DMS114 treated with DMSO at 0.1 percent for 48 hours (cell line): ENCODE measurements around the gene SRGAP3.

ENCODE experiments used
- DNase-seq: peaks from one replicate; lab custom pipeline; 2025; ENCODE audit not compliant: unreplicated experiment; lab: John Stamatoyannopoulos, UW

SRGAP3 gene

GRCh38 chr3:8976540-8977182 lies 272.8 kb downstream of the SRGAP3 start:
- no peak for DNase-seq

- DNase-seq: no peak
Measured at GRCh38 chr3:8975081-8976020, 274.1 kb downstream of the SRGAP3 start.

- no peak for DNase-seq
Measured at GRCh38 chr3:8974458-8974857, 275.0 kb downstream of the SRGAP3 start.

GRCh38 chr3:8972639-8973038 lies 276.8 kb downstream of the SRGAP3 start:
- no peak for DNase-seq

GRCh38 chr3:8970971-8971589 lies 278.4 kb downstream of the SRGAP3 start:
- peak; percentile 25 for DNase-seq

- DNase-seq: no peak
Measured at GRCh38 chr3:8969241-8969640, 280.2 kb downstream of the SRGAP3 start.

- DNase-seq: no peak
Measured at GRCh38 chr3:8968375-8968882, 281.0 kb downstream of the SRGAP3 start.

- DNase-seq: no peak
Measured at GRCh38 chr3:8967553-8967952, 281.9 kb downstream of the SRGAP3 start.

GRCh38 chr3:8966820-8967348 lies 282.6 kb downstream of the SRGAP3 start:
- DNase-seq: no peak

- DNase-seq: no peak
Measured at GRCh38 chr3:8966150-8966819, 283.2 kb downstream of the SRGAP3 start.

- no peak for DNase-seq
Measured at GRCh38 chr3:8964436-8965370, 284.7 kb downstream of the SRGAP3 start.

GRCh38 chr3:8963137-8963853 lies 286.2 kb downstream of the SRGAP3 start, which contains the start of gene RAD18:
RAD18 (minus strand) TSS chr3:8963472; CDS start chr3:8963385, 87 bp downstream.
- peak; percentile 86 for DNase-seq

- DNase-seq: no peak
Measured at GRCh38 chr3:8962226-8962861, 287.1 kb downstream of the SRGAP3 start.

GRCh38 chr3:8959668-8960067 lies 289.8 kb downstream of the SRGAP3 start:
- DNase-seq: no peak

- DNase-seq: no peak
Measured at GRCh38 chr3:8954938-8955763, 294.3 kb downstream of the SRGAP3 start.

GRCh38 chr3:8953313-8953712 lies 296.1 kb downstream of the SRGAP3 start:
- no peak for DNase-seq

- DNase-seq: no peak
Measured at GRCh38 chr3:8952130-8952529, 297.3 kb downstream of the SRGAP3 start.
